IMR-90 (cell line): ENCODE measurements around the gene MIER3. TPM values are rescaled to one million over a fixed set of nuclear protein-coding genes. Genes with fewer than 3 reads are reported as not detected.

Experiments used
- ATAC-seq: fragments of 200-7000 bp; cut with Tn5 transposase; 2 replicates; pipeline ENCODE4 v1.9.1; 2020; ENCODE audit warnings: low read depth, mild to moderate bottlenecking, moderate library complexity
- BruUV-seq: library from RNA; stranded (reverse); fragments of 400-500 nt; replicated peaks from 2 replicates; lab custom pipeline; 2021; lab: Mats Ljungman, UMichigan
- CTCF ChIA-PET: fragments of 300-600 bp; formaldehyde crosslinking; extraction: SDS; loops from one replicate; lab custom pipeline; 2021; ENCODE audit warnings: antibody characterized with exemption; lab: Yijun Ruan, JAX
- POLR2A ChIA-PET: fragments of 300-600 bp; sonication (Branson Sonifier 250); formaldehyde crosslinking; loops from one replicate; lab custom pipeline; 2022; ENCODE audit warnings: antibody characterized with exemption; ENCODE audit not compliant: unreplicated experiment; lab: Charles Lee
- DNase-seq: peaks from one replicate; pipeline ENCODE4 v3.0.0; 2013
- H2AFZ ChIP-seq: replicated peaks from 2 replicates; pipeline ENCODE3; 2013; ENCODE audit warnings: low read length, mild to moderate bottlenecking; ENCODE audit not compliant: poor library complexity
- H2AK5ac ChIP-seq: 2 replicates; pipeline ENCODE4 v1.6.1; 2013; ENCODE audit warnings: low read depth, low read length, inconsistent platforms
- H2AK9ac ChIP-seq: replicated peaks from 2 replicates; pipeline ENCODE3; 2013; ENCODE audit warnings: mild to moderate bottlenecking, low read depth, low read length, moderate library complexity; ENCODE audit not compliant: poor library complexity
- H2BK120ac ChIP-seq: 2 replicates; pipeline ENCODE4 v1.6.1; 2013; ENCODE audit warnings: low read depth, low read length, inconsistent platforms
- H2BK15ac ChIP-seq: 3 replicates; pipeline ENCODE4 v1.6.1; 2013; ENCODE audit warnings: low read depth, low read length, inconsistent platforms
- H2BK20ac ChIP-seq: 2 replicates; pipeline ENCODE4 v1.6.1; 2013; ENCODE audit warnings: low read depth, mild to moderate bottlenecking, inconsistent platforms, low read length, moderate library complexity
- H2BK5ac ChIP-seq: 2 replicates; pipeline ENCODE4 v1.6.1; 2013; ENCODE audit warnings: mild to moderate bottlenecking, low read depth, low read length, inconsistent platforms; ENCODE audit not compliant: poor library complexity, severe bottlenecking
- H3K14ac ChIP-seq: replicated peaks from 2 replicates; pipeline ENCODE4 v1.6.1; 2013; ENCODE audit warnings: low read depth, low read length, inconsistent platforms
- H3K18ac ChIP-seq: 2 replicates; pipeline ENCODE4 v1.6.1; 2013; ENCODE audit warnings: low read depth, low read length, control low read depth
- H3K23ac ChIP-seq: 2 replicates; pipeline ENCODE4 v1.6.1; 2013; ENCODE audit warnings: low read depth, low read length, inconsistent platforms
- H3K27ac ChIP-seq: 2 replicates; pipeline ENCODE4 v1.5.1; 2013; ENCODE audit warnings: mild to moderate bottlenecking, control low read depth, low read length; ENCODE audit not compliant: insufficient read depth
- H3K27me3 ChIP-seq: 2 replicates; pipeline ENCODE4 v1.6.1; 2013; ENCODE audit warnings: low read length; ENCODE audit not compliant: control insufficient read depth, insufficient read depth
- H3K36me3 ChIP-seq: 2 replicates; pipeline ENCODE4 v1.6.1; 2013; ENCODE audit warnings: low read length, mixed read lengths; ENCODE audit not compliant: control insufficient read depth, insufficient read depth
- H3K4ac ChIP-seq: 2 replicates; pipeline ENCODE4 v1.6.1; 2013; ENCODE audit warnings: low read depth, low read length, inconsistent platforms
- H3K4me1 ChIP-seq: 2 replicates; pipeline ENCODE4 v1.6.1; 2013; ENCODE audit warnings: low read length, mixed read lengths; ENCODE audit not compliant: control insufficient read depth, insufficient read depth
- H3K4me2 ChIP-seq: 2 replicates; pipeline ENCODE4 v1.6.1; 2013; ENCODE audit warnings: low read depth, mild to moderate bottlenecking, control low read depth, low read length, moderate library complexity
- H3K4me3 ChIP-seq: 2 replicates; pipeline ENCODE4 v1.5.1; 2013; ENCODE audit warnings: low read depth, mild to moderate bottlenecking, control low read depth, low read length, moderate library complexity; ENCODE audit not compliant: insufficient read depth
- H3K56ac ChIP-seq: 2 replicates; pipeline ENCODE4 v1.6.1; 2013; ENCODE audit warnings: low read length, inconsistent platforms; ENCODE audit not compliant: insufficient read depth; ENCODE audit errors: extremely low read depth
- H3K79me1 ChIP-seq, 2 experiments: 2 replicates each; pipeline ENCODE4 v1.6.1; 2013; ENCODE audit warnings: low read length in 2 of 2, inconsistent platforms in 1 of 2, low read depth in 1 of 2
- H3K9ac ChIP-seq: 2 replicates; pipeline ENCODE4 v1.6.1; 2013; ENCODE audit warnings: low read depth, low read length, control low read depth
- H3K9me1 ChIP-seq: 2 replicates; pipeline ENCODE4 v1.6.1; 2013; ENCODE audit warnings: low read length, inconsistent platforms; ENCODE audit not compliant: insufficient read depth
- H3K9me3 ChIP-seq: 2 replicates; pipeline ENCODE4 v1.6.1; 2013; ENCODE audit warnings: low read length; ENCODE audit not compliant: control insufficient read depth, insufficient read depth
- H4K20me1 ChIP-seq: 2 replicates; pipeline ENCODE4 v1.6.1; 2013; ENCODE audit warnings: low read length, inconsistent platforms; ENCODE audit not compliant: insufficient read depth
- H4K5ac ChIP-seq: 2 replicates; pipeline ENCODE4 v1.6.1; 2013; ENCODE audit warnings: mild to moderate bottlenecking, low read depth, low read length, control low read depth
- H4K8ac ChIP-seq, 2 experiments: 2 replicates each; pipeline ENCODE4 v1.6.1; 2013; ENCODE audit warnings: low read depth in 2 of 2, low read length in 2 of 2, control low read depth in 1 of 2, inconsistent platforms in 1 of 2
- H4K91ac ChIP-seq: 2 replicates; pipeline ENCODE4 v1.6.1; 2013; ENCODE audit warnings: low read depth, low read length, inconsistent platforms; ENCODE audit not compliant: insufficient read depth
- CHD1 ChIP-seq: IDR thresholded peaks from 2 replicates; pipeline ENCODE4 v1.6.1; 2012; ENCODE audit warnings: low read depth, low read length, improper control_type of control experiment
- CTCF ChIP-seq: conservative IDR thresholded peaks from 2 replicates; pipeline ENCODE4 v1.5.1; 2012; ENCODE audit warnings: mild to moderate bottlenecking, low read depth, low read length, improper control_type of control experiment
- MAFK ChIP-seq: IDR thresholded peaks from 2 replicates; pipeline ENCODE4 v1.6.1; 2012; ENCODE audit warnings: low read depth, low read length, improper control_type of control experiment
- MAZ ChIP-seq: IDR thresholded peaks from 2 replicates; pipeline ENCODE4 v1.6.1; 2012; ENCODE audit warnings: low read depth, mild to moderate bottlenecking, low read length, improper control_type of control experiment, moderate library complexity, borderline replicate concordance
- MXI1 ChIP-seq: IDR thresholded peaks from 2 replicates; pipeline ENCODE4 v1.6.1; 2012; ENCODE audit warnings: low read depth, mild to moderate bottlenecking, low read length, moderate library complexity, borderline replicate concordance
- RAD21 ChIP-seq: IDR thresholded peaks from 2 replicates; pipeline ENCODE4 v1.6.1; 2012; ENCODE audit warnings: low read length, improper control_type of control experiment
- RCOR1 ChIP-seq: IDR thresholded peaks from 2 replicates; pipeline ENCODE4 v1.6.1; 2012; ENCODE audit warnings: mild to moderate bottlenecking, low read length, improper control_type of control experiment; ENCODE audit not compliant: insufficient replicate concordance
- SMC3 ChIP-seq: fragments of 150-350 bp; IDR thresholded peaks from 2 replicates; pipeline ENCODE4 v1.6.1; 2016; ENCODE audit warnings: low read depth, mild to moderate bottlenecking, antibody characterized with exemption, low read length, moderate library complexity
- WGBS, 2 experiments: methylation state at CpG; one replicate each; pipeline versions ENCODE4 v1.1.5 to v1.1.7; 2013; ENCODE audit warnings: missing lambda C conversion rate in 2 of 2; ENCODE audit not compliant: insufficient read length in 1 of 2; ENCODE audit errors: extremely low coverage in 2 of 2; 5-methylcytosine and 5-hydroxymethylcytosine counted together
- dilution Hi-C: fragments of 300-500 bp; cut with HindIII; formaldehyde crosslinking; loops from one replicate; pipeline ENCODE4 v1.14.3; 2018; ENCODE audit warnings: low sequenced_read_pairs; ENCODE audit not compliant: unreplicated experiment
- in situ Hi-C: fragments of 300-500 bp; cut with MboI; formaldehyde crosslinking; loops from 3 replicates; pipeline ENCODE4 v1.14.3; 2019; ENCODE audit warnings: low sequenced_read_pairs, inconsistent platforms, mixed read lengths
- intact Hi-C: fragments of 100-400 bp; cut with micrococcal nuclease; formaldehyde crosslinking; loops from 2 replicates; pipeline ENCODE4 v1.10.0; 2022
- polyA plus RNA-seq, 3 experiments: library from polyadenylated mRNA; depleted of rRNA; stranded (reverse); fragments of >200 nt; gene quantifications; 2 replicates each; pipeline ENCODE4 v1.2.3, GENCODE V29; 2012; ENCODE audit warnings: low replicate concordance in 1 of 3
- total RNA-seq: library from RNA; depleted of rRNA; stranded (reverse); fragments of >200 nt; gene quantifications from 2 replicates; pipeline ENCODE4 v1.2.3, GENCODE V29; 2012

Gene MIER3
- total and polyA plus RNA-seq, 2 of the 4 experiments (the other 2 are of a cell fraction): 6.4 to 22.9 TPM

GRCh38 chr5:56971275-56971674 lies 19.4 kb upstream of the MIER3 start:
- Histone ChIP-seq H3K23ac (no peak overlapping the region), H3K79me1 (no peaks in the 10 kb centered on the region), H2BK120ac (no peak overlapping the region), H2BK15ac (no peak overlapping the region), H2AK9ac (no peak overlapping the region), H3K27me3 (peaks cover 39% of the 10 kb centered on the region), H4K20me1 (no peaks in the 10 kb centered on the region), H3K27ac (no peak overlapping the region), H3K18ac (no peak overlapping the region), H3K56ac (no peak overlapping the region), H3K4me1 (no peaks in the 10 kb centered on the region), H2BK5ac (no peak overlapping the region), H3K4ac (no peak overlapping the region), H4K8ac (no peak overlapping the region), H2BK20ac (no peak overlapping the region), H3K4me2 (no peak overlapping the region), H3K14ac (no peak overlapping the region), H3K9me3 (peaks cover 4% of the 10 kb centered on the region; the same call in 1 of the 2 replicates), H2AFZ (no peak overlapping the region), H3K4me3 (no peak overlapping the region), H2AK5ac (no peak overlapping the region), H3K36me3 (no peaks in the 10 kb centered on the region), H4K91ac (no peak overlapping the region), H3K9ac (no peak overlapping the region), H4K5ac (no peak overlapping the region), H3K9me1 (no peaks in the 10 kb centered on the region)
- intact Hi-C loops (no loop called here), dilution Hi-C loops (no loop called here), in situ Hi-C loops (no loop called here)
- no TSS peak for BruUV-seq
- ATAC-seq (no peak), DNase-seq (no peak)
- TF ChIP-seq SMC3 (no peak), RAD21 (no peak), CHD1 (no peak), MAFK (no peak), MXI1 (no peak), MAZ (no peak), CTCF (no peak), RCOR1 (no peak)
- CTCF ChIA-PET: no interaction called here
- no CpG with 5 or more reads among the region's 3 CpGs for WGBS, 2 experiments
- POLR2A ChIA-PET: no interaction called here
